GM21526 (cell line): ENCODE measurements around the gene PPIP5K2.
"Not testable (repeated sequence)": the region's sequence is repeated elsewhere in the genome, so short reads cannot be mapped to it uniquely, and the experiment has no call there.

Source experiments
- ATAC-seq: cut with Tn5 transposase; IDR thresholded peaks from one replicate; pipeline ENCODE4 v1.9.1; 2021; ENCODE audit warnings: moderate library complexity; ENCODE audit not compliant: unreplicated experiment, low FRiP score

PPIP5K2 gene

DNA sequence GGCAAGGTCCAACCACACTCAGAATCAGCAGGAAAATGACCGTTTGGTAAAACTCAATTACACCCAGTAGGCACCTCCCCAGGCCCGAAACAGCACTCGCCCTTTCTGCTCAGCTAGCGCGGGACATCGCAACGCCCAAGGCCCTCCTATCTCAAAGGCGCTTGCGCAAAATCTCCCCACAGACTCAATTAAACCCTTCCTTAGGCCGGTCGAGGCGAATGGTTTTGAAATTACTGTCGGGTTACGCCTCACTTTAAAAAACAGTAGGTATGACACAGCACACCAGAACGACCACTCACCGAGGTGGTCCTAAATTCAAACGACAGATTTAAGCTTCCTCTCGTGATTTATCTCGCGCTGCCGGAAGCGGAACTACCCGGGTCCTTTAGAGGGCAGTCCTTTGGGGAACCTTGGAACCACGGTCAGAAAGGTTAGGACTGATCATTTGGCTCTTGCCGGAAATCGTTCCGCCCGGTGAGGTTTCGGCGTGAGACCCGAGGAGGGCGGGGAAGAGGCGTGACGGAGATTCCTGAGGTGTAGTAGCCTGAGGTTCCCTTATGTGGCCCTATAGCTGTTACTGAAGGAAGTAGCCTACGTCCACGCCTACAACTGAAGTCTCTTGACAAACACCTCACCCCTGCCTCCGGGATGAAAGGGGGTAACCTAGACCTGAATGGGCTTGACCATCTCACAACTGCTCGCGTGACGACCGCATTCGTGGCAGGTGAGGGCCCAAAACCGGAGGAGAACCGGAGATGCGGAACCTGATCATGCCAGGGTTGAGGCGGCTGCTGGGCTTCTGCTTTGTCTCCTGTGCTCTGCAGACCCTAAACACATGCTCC, at the start of gene PPIP5K2, which contains the start of gene GIN1:
TSS of gene PPIP5K2 (plus strand) at position 537 of the 842 bp plus-strand sequence. CDS start 9,289 bp downstream, outside the sequence.
TSS of gene GIN1 (minus strand) at position 374 of the 842 bp plus-strand sequence. CDS start 11,431 bp downstream, outside the sequence.
- peak; percentile 93 for ATAC-seq

DNA sequence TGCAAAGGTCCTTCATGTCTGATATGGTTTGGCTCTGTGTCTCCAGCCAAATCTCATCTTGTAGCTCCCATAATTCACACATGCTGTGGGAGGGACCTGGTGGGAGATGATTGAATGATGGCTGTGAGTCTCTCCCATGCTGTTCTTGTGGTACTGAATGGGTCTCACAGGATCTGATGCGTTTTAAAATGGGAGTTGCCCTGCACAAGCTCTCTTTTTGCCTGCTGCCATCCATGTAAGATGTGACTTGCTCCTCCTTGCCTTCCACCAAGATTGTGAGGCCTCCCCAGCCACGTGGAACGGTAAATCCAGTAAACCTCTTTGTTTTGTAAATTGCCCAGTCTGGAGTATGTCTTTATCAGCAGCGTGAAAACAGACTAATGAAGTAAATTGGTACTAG, 46.6 kb upstream of the PPIP5K2 start:
- not testable (repeated sequence) for ATAC-seq

DNA sequence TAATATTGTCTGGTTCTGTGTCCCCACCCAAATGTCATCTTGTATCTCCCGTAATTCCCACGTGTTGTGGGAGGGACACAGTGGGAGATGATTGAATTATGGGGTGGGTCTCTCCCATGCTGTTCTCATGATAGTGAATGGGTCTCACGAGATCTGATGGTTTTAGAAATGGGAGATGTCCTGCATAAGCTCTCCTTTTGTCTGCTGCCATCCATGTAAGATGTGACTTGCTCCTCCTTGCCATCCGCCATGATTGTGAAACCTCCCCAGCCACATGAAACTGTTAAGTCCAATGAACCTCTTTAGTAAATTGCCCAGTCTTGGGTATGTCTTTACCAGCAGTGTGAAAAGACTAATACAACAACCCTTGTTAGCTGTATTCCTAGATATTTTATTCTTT, 44.7 kb upstream of the PPIP5K2 start:
- ATAC-seq = no peak

DNA sequence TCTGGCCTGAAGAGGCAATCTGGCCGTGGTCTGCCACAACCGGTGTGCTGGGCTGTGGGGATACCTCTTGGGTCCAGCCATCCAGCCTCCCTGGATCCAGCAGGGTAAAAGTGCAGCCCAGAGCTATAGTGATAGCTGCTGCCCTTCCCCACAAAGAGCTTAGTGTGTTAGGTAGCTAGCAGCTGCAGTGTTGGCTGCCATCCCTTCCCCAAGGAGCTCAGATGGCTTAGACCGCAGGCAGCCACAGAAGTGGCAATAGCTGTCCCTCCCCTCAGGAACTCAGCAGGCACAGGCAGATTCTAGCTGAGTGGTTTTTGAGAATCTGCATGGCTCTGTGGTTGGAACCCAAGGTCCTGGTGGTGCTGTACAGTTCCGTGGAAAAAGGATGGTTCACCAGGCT, 40.3 kb upstream of the PPIP5K2 start:
- ATAC-seq = no peak

DNA sequence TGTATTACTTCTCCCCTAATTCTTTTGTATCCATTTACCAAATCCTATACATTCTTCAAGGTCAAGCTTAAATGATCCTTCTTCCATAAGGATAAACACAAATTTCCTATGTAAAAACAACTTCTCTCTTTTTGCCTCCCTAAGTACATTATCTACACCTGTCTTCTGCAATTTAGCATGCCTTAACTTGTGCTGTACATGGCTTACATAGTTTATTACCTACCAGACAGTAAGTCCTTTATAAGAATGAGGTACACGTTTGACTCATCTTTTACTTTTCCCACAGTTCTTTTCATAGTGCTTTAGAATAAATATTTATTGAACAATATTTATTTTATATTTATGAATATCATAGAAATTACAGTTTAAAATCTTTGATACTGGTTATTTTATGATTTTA, 33.6 kb upstream of the PPIP5K2 start:
- no peak for ATAC-seq

DNA sequence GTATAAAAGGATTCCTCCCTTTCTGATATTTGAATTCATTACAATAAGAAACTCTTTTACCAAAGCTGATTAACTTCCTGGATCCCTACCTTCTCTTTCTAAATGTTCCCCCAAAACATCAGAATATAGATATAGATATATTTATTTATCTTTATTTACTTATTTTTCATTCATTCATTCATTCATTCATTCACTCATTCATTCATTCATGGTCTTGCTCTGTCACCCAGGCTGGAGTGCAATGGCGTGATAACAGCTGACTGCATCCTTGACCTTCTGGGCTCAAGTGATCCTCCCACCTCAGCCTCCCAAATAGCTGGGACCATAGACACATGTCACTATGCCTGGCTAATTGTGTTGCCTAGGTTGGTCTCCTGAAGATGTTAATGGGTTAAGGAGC, 30.8 kb upstream of the PPIP5K2 start:
- no peak for ATAC-seq

DNA sequence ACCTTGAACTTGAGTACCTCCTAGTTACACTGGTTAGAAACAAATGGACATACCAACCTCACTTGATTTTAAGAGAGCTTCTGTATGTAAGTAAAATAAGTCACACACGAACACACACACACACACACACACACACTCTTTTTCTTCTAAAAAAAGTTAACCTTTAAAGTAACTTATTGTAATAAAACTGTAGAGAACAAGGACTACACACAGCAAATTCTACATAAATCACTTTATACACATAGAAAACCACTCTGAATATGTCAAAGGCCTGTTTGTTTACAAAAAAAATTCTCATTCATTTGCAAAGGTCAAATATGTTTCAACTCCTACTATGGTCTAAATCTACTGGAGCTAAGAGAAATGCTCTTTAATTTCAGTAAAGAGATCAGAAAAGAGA, 29.3 kb upstream of the PPIP5K2 start:
- no peak for ATAC-seq

- ATAC-seq = no peak
Measured at GRCh38 chr5:103092676-103093075, 27.4 kb upstream of the PPIP5K2 start.

DNA sequence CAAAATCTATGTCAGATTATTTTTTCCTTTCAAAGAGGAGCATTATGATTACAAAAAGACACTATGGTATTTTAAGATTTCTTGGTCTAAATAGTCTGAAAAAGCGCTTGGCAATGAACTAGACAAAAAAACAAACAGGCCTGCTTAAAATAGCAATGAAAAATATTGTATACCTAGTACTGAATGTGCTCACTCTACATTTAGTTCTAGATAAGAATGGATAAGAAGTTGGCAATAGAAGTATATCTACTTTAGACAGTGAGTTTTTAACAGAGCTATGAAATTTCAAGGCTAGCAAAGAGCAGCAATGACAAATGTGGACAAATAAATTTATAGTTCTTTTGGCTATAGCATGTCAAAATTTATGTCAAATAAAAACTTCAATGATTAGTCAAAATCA, 26.4 kb upstream of the PPIP5K2 start:
- ATAC-seq = no peak

DNA sequence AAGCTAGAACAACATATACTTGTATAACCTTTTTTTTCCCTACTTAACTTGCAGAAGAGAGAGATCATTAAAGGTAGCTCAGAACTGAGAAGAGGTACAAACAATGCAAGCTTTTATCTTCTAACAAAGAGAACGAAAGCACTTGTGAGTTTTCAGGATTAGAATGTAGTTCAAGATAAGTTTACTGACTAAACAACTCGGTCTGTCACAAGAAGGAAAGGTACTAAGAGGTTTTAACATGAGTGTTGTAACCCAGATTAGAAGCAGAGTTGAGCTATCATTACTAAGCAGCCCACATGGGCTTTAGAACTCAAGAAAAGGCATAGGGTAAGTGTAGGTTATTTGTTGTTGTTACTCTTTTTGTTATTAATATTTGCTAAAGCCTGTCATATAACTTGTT, 25.4 kb upstream of the PPIP5K2 start:
- no peak for ATAC-seq

- no peak for ATAC-seq
Measured at GRCh38 chr5:103098993-103099392, 21.1 kb upstream of the PPIP5K2 start.

DNA sequence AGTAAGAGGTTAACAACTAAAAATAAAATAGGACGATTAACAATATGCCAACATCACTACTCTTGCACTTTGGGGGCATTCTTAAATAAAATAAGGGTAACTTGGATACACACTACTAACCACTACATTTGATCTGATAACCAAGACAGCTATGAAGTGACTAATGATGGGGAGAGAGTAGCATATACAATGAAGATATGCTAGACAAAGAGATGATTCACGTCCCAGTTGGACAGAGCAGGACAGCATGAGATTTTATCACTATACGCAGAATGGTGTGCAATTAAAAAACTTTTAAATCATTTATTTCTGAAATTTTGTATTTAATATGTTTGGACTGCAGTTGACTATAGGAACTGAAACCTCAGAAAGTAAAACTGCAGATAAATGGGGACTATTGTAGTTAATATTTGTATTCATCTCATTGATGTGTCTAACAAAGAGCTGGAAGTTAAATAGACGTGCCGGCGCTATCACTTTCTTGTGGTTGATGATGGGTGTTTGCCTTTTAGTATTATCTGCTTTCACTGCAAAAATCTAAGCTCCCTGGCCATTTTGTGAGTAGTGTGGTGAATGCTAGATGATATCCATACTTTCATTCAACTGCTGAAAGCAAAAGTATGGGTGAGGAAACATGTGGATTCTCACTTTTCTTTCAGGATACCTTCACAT, 18.9 kb upstream of the PPIP5K2 start:
- no peak for ATAC-seq

DNA sequence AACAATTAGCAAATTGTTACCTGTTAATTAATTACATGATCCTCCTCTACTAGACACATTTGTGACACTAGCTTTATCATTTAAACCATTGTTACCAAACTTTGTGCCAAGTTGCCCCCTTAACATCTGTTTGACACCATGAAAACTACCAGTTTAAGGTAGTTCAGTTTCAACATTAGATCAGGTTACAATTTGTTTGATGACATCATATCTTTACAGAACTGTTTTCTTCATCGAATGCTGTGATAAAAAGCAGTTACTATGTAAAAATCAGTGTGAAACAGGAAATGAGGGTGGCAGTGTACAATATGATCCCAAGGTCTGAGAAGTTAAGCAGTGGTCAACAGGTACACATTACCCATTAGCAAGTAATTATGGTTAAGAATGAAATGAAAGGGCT, 17.9 kb upstream of the PPIP5K2 start:
- no peak for ATAC-seq

DNA sequence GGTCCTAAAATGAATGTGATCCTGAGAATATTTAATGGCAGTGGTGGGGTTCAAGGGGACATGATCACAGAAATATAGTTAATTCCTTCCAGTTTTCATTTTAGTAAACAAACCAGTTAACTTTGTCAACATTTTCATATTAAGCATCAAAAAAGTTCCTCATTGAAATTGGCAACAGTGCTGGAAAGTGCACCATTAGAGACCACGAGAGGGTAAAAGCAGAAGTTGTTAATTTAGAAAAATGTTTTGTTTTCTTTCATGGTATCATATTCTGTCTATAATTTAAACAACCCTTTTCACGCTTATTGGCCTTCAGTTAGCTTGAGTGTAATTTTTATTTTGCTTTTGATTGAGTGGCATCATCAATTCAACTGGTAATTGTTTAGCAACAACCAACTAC, 12.0 kb upstream of the PPIP5K2 start:
- ATAC-seq = no peak

DNA sequence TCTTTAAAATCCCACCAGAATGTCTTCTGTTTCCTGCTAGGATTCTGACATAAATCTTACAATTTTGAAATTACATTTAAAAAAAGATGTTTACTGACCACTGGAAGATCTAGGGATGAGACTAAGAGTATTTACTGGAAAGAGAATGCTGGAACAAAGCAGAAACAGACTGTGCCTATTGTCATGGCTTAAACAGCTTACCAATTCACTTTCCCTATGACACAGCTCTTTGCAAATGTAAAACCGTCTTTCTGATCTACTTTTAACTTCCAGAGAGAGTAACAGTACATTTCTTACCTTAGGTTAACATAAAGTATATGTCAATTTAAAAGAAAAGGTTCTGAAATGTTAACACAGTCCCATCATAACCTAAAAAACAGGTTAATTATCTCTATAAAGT, 10.8 kb upstream of the PPIP5K2 start:
- no peak for ATAC-seq

DNA sequence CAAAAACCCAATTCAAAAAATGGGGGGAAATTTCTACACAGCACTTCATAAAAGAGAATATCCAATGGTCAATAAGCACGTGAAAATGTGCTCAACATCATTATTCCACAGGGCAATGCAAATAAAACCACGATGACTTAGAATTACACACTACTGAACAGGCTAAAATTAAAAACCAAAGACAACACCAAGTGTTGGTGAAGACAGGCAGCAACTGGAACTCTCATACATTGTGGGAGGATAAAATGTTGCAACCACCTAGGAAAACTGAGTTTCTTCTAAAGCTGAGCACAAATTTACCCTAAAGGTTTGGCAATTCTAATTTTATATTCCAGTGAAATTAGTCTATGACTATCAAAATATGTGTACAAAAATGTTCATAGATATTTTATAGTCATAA, 9.7 kb upstream of the PPIP5K2 start:
- ATAC-seq = no peak

DNA sequence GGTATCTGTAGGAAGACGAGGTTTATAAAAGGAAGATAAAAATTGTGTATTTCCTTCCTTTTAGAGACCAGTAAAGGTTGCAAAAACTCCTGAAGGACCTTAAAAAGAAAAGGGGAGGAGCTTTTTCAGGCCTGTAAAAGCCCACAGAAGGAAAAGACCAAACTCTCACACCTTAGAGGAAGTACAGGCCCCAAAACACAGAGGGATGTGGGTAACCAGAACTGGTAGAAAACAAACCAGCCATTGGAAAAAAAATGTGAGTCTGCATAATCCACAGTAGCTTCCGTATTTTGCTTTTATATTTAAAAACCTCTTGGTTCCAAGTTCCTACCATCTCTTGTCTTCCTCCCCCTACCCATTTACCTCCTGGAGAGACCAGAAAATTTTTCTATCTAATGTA, 8.6 kb upstream of the PPIP5K2 start:
- no peak for ATAC-seq

GRCh38 chr5:103112910-103113309, 7.2 kb upstream of the PPIP5K2 start:
- ATAC-seq = no peak

- ATAC-seq = no peak
Measured at GRCh38 chr5:103114440-103114839, 5.7 kb upstream of the PPIP5K2 start.

GRCh38 chr5:103117471-103117991, 2.6 kb upstream of the PPIP5K2 start:
- ATAC-seq = no peak

DNA sequence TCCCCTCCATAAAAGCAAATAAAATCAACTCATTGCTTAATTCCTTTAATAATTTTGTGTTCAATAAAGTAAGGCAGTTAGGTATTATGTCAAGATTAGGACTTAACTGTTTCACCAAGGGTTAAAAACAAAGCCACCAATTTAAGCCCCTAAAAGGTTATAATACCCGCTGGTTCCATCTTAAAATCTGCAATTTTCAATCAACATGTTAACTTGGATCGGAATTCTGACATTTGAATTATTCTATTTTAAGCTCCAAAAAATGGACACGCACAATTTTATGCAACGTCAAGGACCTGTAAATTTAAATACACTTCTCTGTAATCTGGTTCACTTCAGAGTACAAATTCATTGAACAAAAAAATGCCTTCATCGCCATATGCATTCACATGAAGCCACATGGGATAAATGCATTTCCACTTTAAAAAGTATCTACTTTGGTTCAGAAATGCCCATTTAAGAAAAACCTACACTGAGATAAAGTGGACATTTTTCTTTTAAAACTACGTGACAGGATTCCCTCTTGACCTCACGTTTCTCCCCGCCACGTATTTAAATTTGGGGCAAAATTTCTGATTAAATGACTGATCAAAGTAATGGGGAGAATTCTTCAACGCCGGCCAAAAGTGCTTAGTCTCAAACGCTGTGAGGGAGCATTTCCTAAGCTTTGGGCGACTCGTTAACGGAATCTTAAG, 884 bp upstream of the PPIP5K2 start:
- ATAC-seq = no peak
